GM18951 (cell line): ENCODE data around the gene PSORS1C2.
A peak's percentile ranks its signal among the peaks of the same experiment; 100 is the strongest.
"Not testable (repeated sequence)": the region's sequence is repeated elsewhere in the genome, so short reads cannot be mapped to it uniquely, and the experiment has no call there.

ENCODE experiments used
- POLR2A ChIP-seq: IDR thresholded peaks from 4 replicates; pipeline ENCODE4 v1.6.1; 2011; ENCODE audit warnings: mild to moderate bottlenecking; ENCODE audit not compliant: insufficient read length, insufficient read depth; ENCODE audit errors: extremely low read depth
- in situ Hi-C: fragments of 300-500 bp; cut with MboI; formaldehyde crosslinking; loops from one replicate; pipeline ENCODE4 v1.12.0; 2022; ENCODE audit warnings: low sequenced_read_pairs, mixed read lengths, inconsistent platforms; ENCODE audit not compliant: unreplicated experiment

The PSORS1C2 gene

GRCh38 chr6:31171931-31172905, 33.4 kb upstream of the PSORS1C2 start:
- TF ChIP-seq POLR2A = no peak
- in situ Hi-C loops = no loop called here

- in situ Hi-C loops = no loop called here
- TF ChIP-seq POLR2A = no peak
Measured at GRCh38 chr6:31170987-31171671, 32.3 kb upstream of the PSORS1C2 start.

GRCh38 chr6:31170600-31170881, 31.7 kb upstream of the PSORS1C2 start, which contains the start of gene POU5F1:
POU5F1 (minus strand) TSS chr6:31170682; CDS start chr6:31170620, 62 bp downstream.
- in situ Hi-C loops = no loop called here

GRCh38 chr6:31169858-31170599, 31.2 kb upstream of the PSORS1C2 start:
- in situ Hi-C loops = not testable (repeated sequence)

More at GRCh38 chr6:31170600-31170881, 31.7 kb upstream of the PSORS1C2 start, which contains the start of gene POU5F1:
- no peak for TF ChIP-seq POLR2A

- TF ChIP-seq POLR2A = no peak
- in situ Hi-C loops = no loop called here
Measured at GRCh38 chr6:31169123-31169857, 30.4 kb upstream of the PSORS1C2 start.

GRCh38 chr6:31168606-31169005, 29.7 kb upstream of the PSORS1C2 start:
- in situ Hi-C loops = no loop called here
- TF ChIP-seq POLR2A = no peak

- no peak for TF ChIP-seq POLR2A
- in situ Hi-C loops = no loop called here
Measured at GRCh38 chr6:31165986-31166385, 27.1 kb upstream of the PSORS1C2 start.

GRCh38 chr6:31165064-31165832, 26.4 kb upstream of the PSORS1C2 start:
- TF ChIP-seq POLR2A = peak; percentile 51
- in situ Hi-C loops = not testable (repeated sequence)

- in situ Hi-C loops = not testable (repeated sequence)
Measured at GRCh38 chr6:31164475-31165063, 25.7 kb upstream of the PSORS1C2 start.

- in situ Hi-C loops = no loop called here
- TF ChIP-seq POLR2A = no peak
Measured at GRCh38 chr6:31163922-31164321, 25.1 kb upstream of the PSORS1C2 start.

- in situ Hi-C loops = no loop called here
- TF ChIP-seq POLR2A = no peak
Measured at GRCh38 chr6:31162463-31163165, 23.7 kb upstream of the PSORS1C2 start.
